Superior temporal gyrus (tissue), 1 donor: ENCODE results near the gene MRTFB.
A peak's percentile ranks its signal among the peaks of the same experiment; 100 is the strongest.

ENCODE experiments used
- DNase-seq: peaks from one replicate; pipeline ENCODE4 v3.0.0-alpha.2; 2016; ENCODE audit errors: extremely low spot score

MRTFB gene

DNA sequence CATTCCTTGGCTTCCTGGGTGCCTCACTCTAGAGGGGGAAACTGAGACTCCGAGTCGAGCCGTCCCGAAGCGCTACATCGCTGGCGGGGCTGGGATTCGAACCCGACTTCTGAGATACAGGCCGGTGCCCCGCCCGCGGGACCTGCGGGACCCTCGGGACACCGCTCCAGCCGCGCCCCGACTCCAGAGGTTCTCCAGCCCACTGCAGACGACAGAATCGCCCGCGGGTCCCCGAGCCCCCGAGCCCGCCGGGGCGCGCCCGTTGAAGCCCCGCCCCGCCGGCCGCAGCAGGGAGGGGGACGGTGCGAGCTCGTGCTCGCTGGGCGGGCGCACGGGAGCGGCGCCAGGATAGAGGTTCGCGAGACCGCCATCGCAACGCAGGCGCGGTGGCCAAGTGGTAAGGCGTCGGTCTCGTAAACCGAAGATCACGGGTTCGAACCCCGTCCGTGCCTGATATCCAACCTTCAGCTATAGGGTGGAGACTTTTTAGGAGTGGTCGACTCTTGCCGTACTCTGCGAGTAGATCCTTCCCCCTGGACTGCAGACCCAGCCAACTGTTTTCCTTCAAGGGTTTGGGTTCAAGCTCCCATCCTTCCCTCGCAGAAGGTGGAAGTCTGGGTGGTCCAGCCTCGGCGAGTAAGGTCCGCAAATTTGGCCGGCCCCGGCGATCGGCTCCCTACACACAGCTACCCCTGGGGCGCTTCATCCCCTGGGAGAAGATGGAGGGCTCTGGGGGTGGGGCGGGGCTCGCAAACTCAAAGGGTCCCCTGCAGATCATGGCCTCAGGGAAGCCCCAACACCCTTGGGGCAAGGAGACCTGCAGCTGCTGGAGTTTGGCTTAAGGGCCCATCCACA, 214.6 kb downstream of the MRTFB start:
- peak; percentile 93 for DNase-seq

GRCh38 chr16:14286368-14287230, 215.5 kb downstream of the MRTFB start:
- DNase-seq, result no peak

DNA sequence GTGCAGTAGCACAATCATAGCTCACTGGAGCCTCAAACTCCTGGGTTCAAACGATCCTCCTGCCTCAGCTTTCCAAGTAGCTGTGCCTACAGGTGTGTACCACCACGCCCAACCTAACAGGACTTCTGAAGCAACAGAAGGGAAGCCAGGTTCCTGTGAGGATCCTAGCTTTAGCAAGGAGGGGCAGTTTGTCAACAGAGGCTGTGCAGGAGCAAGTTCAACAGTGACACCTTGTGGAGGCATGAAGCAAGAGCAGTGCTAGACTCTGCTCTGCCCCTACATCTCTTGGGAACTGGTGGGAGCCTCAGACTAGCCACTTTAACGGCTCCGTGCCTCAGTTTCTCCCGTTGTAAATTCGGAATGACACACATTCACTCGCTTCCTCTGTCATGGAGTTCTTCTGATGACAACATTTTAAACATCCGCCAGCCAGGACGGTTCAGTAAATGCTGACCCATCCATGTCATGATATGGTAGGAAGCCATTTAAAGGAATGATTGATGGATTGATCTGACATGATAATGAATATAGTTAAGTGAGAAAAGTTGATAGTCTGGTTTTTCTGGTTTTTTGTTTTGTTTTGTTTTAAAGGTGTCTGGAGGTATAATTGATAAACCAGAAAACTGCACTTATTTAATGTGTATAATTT, 218.7 kb downstream of the MRTFB start:
- DNase-seq, result no peak

GRCh38 chr16:14291286-14291685, 220.2 kb downstream of the MRTFB start:
- no peak for DNase-seq

- no peak for DNase-seq
Observed at GRCh38 chr16:14292051-14292825, 221.1 kb downstream of the MRTFB start.

DNA sequence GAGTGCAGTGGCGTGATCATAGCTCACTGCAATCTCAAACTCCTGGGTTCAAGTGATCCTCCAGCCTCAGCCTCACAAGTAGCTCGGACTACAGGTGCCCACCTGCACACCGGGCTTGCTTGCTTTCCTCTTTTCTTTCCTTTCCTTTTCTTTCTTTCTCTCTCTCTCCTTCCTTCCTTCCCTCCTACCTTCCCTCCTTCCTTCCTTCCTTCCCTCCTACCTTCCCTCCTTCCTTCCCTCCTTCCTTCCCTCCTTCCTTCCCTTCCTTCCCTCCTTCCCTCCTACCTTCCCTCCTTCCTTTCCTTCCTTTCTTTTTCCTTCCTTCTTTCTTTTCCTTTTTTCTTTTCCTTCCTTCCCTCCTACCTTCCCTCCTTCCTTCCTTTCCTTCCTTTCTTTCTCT, 225.5 kb downstream of the MRTFB start:
- DNase-seq, result no peak

DNA sequence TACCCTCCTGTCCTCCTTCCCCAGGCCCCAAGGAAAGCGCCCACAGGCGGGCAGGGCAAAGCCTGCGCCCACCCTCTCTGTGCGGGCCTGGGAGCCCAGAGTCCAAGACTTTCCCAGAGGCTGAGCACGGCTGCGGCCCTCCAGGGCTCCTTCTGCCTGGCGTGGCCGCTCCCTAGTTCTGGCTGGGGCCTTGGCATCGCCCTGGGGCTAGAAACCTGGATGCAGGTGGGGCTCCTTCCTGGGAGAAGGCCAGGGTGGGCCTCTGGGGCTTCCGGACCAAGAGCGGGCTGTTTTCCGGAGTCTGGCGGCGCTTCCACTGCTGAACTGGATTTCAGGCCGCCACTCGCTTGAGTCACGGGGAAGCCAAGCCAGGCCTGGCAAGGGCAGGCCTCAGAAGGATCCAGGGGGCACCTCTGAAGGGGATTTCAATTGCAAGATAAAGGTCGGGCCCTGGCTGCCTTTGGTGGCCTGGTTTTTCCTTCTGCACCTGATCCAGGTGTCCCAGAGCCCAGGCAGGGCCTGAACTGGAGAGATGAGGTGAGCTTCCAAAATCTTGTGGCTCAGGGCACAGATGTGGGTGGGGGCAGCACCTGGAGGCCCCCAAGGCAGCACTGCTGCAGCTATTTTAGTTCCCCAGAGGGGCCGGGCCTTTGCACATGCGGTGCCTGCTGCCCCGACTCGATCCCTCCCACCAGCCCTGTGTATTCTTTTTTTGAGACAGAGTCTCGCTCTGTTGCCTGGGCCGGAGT, 227.4 kb downstream of the MRTFB start:
- no peak for DNase-seq

DNA sequence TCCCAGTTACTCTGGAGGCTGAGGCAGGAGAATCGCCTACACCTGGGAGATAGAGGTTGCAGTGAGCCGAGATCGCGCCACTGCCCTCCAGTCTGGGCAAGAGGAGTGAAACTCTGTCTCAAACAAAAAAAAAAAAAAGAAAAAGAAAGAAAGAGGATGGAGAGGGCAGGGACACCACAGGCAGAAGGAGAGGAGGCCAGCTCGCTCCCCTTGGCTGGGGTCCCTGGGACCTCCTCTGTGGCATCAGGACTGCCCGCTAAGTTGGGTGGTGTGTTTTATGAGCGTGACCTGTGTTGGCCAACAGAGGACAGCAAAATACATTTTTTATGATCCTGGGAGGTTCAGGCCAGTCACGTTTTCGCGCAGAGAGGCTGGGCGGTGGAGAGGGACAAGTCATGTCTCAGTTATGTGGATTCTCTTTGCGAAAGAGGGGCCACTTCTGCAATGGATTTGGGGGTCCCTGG, 229.6 kb downstream of the MRTFB start:
- DNase-seq, result peak; percentile 78

GRCh38 chr16:14301169-14302030, 230.3 kb downstream of the MRTFB start:
- no peak for DNase-seq

- DNase-seq, result no peak
Observed at GRCh38 chr16:14302031-14302398, 230.9 kb downstream of the MRTFB start.

DNA sequence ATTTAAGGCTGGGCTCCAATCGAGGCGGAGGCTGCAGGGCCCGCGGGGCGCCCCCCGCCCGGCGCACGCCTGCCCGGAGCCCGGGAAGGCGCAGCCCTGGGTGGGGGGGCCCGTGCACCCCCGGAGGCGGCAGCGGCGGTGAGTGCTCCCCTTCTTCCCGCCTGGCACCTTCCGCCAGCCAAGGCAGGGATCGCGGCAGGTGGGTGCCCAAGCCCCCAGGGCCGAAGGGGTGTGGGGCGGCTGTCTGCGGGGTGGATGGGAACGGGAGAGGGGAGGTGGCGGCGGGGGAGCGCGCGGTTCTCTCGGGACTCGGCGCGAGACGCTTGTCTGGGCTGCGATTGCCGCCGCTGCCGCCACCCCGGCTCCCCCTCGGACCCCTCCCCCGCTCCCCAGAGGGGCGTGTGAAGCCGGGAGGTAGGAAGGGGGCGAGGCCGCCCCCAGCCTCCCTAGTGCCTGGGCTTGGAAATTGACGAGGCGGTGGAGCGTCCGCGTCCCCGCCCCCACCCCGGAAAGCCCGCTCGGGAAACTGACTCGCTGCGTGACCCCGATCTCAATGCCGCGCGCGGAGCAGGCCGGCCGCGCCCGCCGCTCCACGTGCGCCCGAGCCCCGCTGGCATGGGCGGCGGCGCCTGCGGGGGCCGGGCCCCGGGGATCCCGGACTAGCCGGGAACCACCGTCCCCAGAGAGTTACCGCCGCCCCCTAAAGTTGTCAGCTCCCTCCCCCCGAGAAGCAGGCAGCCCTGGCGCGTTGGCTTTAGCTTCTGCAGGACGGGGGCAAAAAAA, 231.5 kb downstream of the MRTFB start:
- DNase-seq, result no peak

DNA sequence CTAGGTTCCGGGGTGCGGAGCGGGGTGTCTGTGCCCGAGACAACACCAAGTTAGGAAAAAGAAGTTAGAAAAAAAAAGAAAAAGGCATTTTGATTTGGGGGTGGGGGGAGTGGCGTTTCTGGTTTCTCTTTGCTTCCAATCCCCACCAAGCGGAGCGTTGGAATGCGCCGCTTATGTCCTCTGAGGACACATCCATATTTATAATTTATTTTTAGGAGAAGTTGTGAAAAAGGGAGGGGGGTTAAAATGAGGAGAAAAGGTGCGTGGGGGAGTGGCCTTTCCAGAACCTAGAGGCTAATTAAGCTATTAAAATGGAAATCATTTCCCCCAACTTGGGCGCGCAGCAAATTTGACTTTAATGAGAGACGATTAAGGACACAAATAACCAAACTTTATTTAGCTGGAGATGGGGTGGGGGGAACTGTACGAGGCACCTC, 232.1 kb downstream of the MRTFB start:
- DNase-seq, result no peak

DNA sequence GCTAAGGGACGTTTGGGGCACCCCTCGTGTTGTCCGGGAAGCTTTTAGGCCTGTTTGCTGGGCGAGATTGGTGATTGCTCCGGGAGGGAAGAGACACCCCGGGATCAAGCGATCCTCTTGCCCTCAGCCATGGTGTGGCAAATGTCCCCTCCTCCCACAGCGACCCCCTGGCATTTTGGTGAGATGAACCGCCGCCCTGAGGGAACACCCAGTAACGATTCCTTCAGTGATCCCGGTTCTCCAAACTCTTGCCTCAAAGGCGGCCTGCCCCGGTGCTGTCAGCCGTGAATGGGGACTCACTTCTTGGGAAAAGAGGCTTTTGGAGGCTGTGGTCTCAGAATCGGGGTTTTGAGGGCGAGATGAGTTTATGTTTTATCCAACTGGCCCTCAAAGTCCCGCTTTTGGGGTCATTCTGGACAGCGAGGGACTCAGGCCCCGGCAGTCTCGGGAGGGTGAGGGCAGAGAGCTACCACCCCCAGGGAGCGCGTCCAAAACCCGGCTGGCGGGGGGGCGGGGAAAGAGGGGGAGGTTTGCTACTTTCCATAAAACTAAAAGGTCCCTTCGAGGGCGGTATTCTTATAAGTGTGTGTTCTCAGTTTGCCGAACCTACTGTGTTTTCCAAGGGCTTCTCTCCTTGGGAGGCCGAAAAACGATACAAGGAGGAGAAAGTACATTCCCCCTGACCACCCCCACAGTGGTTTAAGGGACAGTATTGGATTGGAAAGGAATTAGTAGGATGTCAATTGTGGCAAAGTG, 232.7 kb downstream of the MRTFB start:
- DNase-seq, result no peak

DNA sequence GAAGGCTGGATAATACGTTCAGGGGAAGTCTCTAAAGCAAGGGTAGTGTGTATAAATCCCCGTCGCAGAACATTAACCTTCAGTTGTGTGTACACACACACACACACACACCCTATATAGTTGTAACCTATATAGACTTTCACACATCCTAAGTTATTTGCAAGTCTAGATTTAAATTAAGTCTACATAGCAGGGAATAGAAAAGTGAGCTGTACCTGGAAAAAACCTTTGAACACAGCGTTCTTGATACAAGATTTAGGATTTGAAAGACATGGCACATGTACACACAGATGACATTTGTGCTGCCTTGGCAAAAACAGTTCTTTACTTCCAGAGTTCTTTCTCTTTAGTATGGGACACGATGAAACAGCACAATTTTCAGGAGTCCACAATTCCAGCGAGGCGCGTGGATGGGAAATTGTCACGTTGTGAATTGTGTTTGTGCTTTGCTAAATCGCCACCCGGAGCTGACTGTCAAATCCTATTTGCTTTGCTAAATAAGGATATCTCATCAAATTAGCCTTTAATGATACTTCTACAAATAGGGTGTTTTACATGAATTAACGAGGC, 233.9 kb downstream of the MRTFB start:
- DNase-seq, result peak; percentile 72

DNA sequence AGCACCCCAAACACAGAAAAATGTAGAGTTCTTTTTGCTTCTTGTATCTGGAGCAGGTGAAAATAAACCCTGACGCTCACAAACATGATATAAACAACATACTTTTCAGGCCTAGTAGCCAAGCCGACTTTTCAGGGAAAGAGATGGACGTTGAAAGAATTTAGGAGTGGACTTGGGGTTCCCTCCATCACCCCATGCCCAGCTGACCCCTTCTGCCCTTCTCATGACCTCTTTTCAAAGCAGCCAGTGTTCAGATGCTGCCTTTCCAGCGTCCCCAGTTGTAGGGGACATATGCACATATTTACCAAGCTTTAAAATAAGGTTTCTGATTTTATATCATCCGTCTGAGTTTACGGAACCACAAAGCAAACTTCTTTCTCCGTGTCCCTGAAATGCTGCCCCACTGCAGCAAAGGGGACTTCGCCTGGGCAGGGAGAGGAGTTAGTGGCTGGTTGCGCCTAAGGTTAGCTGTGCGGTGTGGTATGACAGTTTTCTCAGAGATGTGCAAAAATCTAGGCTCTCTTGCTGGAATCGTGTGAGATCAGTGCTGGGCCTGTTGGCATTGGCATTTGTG, 235.5 kb downstream of the MRTFB start:
- DNase-seq, result no peak

DNA sequence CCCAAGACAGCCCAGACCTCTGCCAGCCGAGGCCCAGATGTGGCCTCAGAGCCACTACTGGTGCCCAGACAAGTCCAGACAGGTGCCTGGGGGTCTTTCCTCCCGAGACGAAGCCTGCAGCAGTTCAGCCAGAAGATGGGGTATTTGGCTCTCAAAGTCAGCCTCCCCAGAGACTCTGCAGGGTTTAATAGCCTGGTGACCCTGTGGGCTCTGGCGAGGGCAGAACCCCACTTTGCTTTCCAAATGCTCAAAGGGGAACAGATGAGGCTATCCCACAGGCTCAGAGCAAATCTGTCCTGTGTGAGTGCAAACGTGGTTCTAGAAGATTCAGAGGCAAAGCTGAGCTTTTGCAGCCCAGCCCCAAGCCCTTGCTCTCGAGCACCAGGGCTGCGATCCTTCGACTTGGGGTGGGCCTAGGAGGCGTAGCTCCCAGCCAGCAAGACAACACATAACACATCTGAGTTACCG, 236.0 kb downstream of the MRTFB start:
- no peak for DNase-seq
